SK-MEL-5 (cell line): ENCODE data around the gene SMIM13. TPM values are rescaled to one million over a fixed set of nuclear protein-coding genes. Genes with fewer than 3 reads are reported as not detected.
"Not testable (repeated sequence)": the region's sequence is repeated elsewhere in the genome, so short reads cannot be mapped to it uniquely, and the experiment has no call there.

Experiments
- DNase-seq: peaks from one replicate; pipeline ENCODE4 v3.0.0-alpha.2; 2016; ENCODE audit warnings: low read depth, low spot score
- in situ Hi-C: cut with HindIII; loops from 2 replicates; pipeline ENCODE4 v1.10.0; 2016; ENCODE audit warnings: low sequenced_read_pairs, high pct_unique_total_duplicates, low pct_unique_long_range_greater_than_20kb
- total RNA-seq: library from RNA; depleted of rRNA; stranded (reverse); fragments of >200 nt; shearing (Covaris generic); gene quantifications from 2 replicates; pipeline ENCODE4 v1.2.3, GENCODE V29; 2014

SMIM13 gene
- total RNA-seq, 1 experiment from 2014 or later = 33.8 TPM

DNA sequence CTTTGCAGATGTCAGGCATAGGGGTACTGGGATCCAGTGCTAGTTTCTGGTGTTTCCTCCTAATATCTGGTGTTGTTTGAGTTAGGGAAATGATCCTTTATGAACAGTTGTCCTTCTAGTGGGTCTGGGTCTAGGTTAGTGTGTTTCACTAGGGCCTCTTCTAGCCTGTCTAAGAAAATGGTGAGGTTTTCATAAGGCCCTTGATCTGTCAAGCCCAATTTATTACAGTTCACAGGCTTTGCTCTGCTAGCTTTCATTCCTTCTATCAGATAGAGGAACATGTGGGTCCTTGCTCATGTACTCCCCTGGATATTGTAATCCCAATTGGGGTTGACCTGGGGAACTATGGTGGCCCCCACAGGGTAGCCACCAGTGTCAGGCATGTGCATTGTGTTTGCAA lies 15.1 kb downstream of the SMIM13 start:
- DNase-seq = no peak
- in situ Hi-C loops = no loop called here

- in situ Hi-C loops = no loop called here
- DNase-seq = no peak
Observed at GRCh38 chr6:11110921-11111768, 17.5 kb downstream of the SMIM13 start, which contains the start of gene ERVFRD-1. TSS of gene ERVFRD-1 (minus strand) at chr6:11111725. CDS start at chr6:11105310, 6,415 bp downstream.

- in situ Hi-C loops = no loop called here
- peak; percentile 74 for DNase-seq
Observed at GRCh38 chr6:11111769-11112437, 18.3 kb downstream of the SMIM13 start.

GRCh38 chr6:11113038-11113437 lies 19.4 kb downstream of the SMIM13 start:
- DNase-seq = no peak
- in situ Hi-C loops = no loop called here

DNA sequence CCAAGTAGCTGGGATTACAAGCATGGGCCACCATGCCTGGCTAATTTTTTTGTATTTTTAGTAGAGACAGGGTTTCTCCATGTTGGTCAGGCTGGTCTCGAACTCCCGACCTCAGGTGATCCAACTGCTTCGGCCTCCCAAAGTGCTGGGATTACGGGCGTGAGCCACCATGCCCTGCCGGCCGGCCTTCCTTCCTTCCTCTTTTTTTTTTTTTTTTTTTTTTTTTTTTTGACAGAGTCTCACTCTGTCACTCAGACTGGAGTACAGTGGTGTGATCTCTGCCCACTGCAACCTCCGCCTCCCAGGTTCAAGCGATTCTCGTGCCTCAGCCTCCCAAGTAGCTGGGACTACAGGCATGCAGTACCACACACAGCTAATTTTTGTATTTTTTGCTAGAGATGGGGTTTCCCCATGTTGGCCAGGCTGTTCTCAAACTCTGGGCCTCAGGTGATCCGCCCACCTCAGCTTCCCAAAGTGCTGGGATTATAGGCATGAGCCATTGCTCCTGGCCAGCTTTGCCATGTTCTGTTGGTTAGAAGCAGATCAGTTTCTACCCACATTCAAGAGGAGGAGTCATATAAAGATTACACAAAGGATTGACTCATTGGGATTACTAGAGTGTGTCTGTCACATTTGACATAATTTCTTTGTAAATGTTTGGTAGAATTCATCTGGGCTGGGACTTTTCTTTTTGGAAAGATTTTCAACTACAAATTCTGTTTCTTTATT lies 22.3 kb downstream of the SMIM13 start:
- peak; percentile 45 for DNase-seq
- in situ Hi-C loops = not testable (repeated sequence)

DNA sequence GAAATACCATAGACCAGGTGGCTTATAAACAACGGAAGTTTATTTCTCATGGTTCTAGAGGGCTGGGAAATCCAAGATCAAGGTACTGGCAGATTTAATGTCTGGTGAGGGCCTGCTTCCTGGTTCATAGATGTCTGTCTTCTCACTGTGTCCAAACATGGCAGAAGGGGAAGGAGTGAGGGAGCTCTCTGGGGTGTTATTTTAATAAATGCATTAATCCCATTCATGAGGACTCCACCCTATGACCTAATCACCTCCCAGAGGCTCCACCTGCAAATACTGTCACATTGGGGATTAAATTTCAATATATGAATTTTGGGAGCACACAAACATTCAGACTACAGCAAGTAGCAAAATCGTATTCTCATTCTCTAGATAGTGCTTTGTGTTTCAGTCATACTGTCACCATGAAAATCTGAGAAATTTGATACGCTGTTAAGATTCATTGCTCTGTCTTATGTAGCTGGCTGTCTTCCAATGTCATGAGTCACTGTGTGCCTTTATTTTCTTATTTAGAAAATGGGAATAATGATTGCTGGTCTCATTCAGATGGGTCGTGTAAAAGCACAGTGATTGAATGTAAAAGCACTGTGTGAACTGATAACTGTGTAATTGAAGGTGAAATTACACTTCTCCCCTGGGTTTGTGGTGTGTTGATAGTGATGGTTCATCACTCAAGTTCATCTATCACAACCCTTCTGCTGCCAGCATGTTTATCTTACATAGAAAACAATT lies 26.8 kb downstream of the SMIM13 start:
- in situ Hi-C loops = no loop called here
- no peak for DNase-seq

- in situ Hi-C loops = no loop called here
Observed at GRCh38 chr6:11121851-11122250, 28.2 kb downstream of the SMIM13 start.

DNA sequence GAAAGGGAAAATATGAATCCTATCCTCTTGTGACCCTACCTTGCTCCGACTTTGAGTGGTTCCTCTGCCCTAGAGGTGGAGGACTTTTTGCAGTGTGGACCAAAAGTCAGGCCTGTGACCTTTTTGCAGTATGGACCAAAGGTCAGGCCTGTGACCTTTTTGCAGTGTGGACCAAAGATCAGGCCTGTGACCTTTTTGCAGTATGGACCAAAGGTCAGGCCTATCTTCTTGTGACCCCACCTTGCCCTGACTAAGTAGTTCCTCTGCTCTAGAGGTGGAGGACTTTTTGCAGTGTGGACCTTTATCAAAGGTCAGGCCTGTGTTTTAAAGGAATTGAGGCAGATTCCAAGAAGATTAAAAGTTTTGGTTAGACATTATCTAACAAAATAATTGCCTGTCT lies 28.7 kb downstream of the SMIM13 start:
- no peak for DNase-seq
- in situ Hi-C loops = no loop called here

More at GRCh38 chr6:11121851-11122250, 28.2 kb downstream of the SMIM13 start:
- no peak for DNase-seq

- DNase-seq = no peak
- in situ Hi-C loops = no loop called here
Observed at GRCh38 chr6:11123978-11124377, 30.3 kb downstream of the SMIM13 start.

DNA sequence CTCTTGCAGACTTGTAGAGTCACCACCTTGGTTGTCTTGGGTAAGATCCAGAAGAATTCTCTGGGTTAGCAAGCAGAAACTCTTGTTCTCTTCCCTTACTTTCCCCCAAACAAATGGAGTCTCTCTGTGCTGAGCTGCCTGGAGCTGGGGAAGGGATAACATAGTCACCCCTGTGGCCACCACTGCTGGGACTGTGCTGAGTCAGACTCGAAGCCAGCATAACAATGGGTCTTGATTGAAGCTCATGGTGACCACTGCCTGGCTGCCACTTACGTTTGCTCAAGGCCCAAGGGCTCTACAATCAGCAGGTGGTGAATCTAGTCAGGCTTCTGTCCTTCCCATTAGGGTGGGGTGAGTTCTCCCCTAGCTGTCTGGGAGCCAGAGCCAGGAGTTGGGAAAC lies 33.2 kb downstream of the SMIM13 start:
- in situ Hi-C loops = no loop called here
- DNase-seq = no peak

DNA sequence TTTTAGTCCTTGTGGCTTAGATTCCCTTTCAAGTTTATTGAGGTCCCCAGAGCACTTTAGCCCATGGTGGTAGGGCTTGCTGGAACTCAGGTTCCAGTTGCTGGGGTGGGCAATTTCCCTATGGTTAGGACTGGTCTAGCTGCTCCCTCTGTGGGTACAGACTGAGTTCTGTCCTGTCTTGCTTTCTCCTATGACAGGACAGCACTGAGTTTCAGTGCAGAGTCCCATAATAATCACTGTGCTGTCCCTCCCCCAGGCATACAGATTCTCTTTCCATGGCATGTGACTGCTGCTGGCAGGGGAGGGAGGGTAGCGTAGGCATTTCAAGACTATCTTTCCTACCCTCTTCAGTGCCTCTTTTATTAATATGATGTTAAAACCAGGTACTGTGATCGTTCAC lies 35.0 kb downstream of the SMIM13 start:
- DNase-seq = peak; percentile 35
- in situ Hi-C loops = no loop called here

DNA sequence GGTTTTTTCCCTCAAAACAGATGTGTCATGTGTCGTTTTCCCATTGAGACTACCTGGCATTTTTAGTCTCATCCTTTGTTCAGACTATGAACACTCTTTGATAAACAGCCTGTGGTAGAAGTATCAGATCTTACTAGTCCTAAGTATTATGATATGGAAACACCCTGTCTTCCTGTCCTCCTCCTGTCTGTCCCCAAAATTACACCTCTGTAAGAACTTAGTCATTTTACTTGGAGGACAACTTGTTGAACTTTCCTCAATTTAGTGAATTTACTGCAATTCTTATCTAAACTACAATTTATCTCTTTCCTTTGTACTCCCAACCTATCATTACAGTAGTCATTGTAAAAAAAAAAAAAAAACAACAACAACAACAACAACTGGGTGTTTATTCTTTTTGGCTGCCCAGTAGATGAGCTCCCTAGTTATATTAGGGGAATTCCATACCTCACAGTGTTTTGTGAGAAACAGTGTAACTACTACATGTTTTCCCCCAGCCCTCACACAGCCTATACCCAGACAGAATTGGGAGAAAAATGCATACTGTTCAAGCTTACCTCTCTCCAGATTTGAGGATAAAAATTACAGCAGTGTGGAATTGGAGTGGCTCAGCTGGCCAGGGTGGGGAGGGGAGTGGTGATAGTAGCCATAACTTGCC lies 36.4 kb downstream of the SMIM13 start:
- in situ Hi-C loops = no loop called here
- DNase-seq = no peak

- DNase-seq = no peak
- in situ Hi-C loops = no loop called here
Observed at GRCh38 chr6:11130605-11131004, 37.0 kb downstream of the SMIM13 start.

DNA sequence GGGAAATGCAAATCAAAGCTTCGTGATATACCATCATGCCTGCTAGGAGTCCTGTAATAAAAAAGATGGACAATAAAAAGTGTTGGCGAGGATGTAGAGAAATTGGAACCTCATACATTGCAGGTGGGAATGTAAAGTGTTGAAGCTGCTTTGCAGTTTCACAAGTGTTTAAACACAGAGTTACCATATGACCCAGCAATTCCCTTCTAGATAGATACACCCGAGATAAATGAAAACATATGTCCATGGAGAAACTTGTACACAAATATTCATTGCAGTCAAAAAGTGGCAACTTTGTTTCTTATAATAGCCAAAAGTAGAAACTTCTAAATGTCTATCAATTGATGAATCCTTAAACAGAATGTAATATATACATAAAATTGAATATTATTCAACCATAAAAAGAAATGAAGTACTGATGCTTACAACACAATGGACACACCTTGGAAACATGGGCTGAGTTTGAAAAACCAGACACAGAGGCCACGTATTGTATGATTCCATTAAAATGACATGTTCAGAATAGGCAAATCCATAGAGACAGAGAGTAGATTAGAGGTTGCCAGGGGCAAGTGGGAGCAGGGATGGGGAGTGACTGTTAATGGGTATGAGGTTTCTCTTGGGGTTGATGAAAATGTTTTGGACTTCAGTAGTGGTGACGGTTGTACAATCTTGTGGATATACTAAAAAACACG lies 38.7 kb downstream of the SMIM13 start:
- no peak for DNase-seq
- in situ Hi-C loops = no loop called here

GRCh38 chr6:11133281-11133680 lies 39.6 kb downstream of the SMIM13 start:
- DNase-seq = no peak
- in situ Hi-C loops = no loop called here

DNA sequence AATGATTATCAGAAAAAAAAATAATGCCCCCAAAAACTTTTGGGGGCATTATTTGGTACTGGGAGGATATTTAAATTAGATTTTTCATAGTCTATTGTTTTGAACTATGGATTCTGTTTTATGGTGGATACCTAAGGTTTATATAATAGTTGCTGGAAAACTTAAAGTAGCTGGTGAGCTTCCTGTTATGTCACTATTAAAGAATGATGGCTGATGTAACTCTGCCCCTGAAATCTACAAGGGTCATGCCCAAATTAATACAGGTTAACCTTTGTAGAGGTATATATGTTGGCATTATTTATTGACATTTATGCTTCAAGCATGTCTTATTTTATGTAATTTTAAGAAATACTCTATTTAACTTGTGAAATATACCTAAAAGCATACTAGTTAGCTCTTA lies 43.2 kb downstream of the SMIM13 start:
- in situ Hi-C loops = no loop called here
- DNase-seq = no peak
